Lung (tissue), 12 donors: ENCODE results near the gene ANAPC15. TPM values are rescaled to one million over a fixed set of nuclear protein-coding genes. Genes with fewer than 3 reads are reported as not detected.

ENCODE experiments used
- ATAC-seq: fragments of 200-7000 bp; cut with Tn5 transposase; one replicate; pipeline ENCODE4 v1.9.1; 2020; ENCODE audit warnings: moderate number of reproducible peaks; ENCODE audit not compliant: insufficient read depth, low FRiP score
- DNase-seq, 3 donors: peaks; one replicate each; pipeline ENCODE4 v3.0.0-alpha.2; 2013 to 2017
- H3K27ac ChIP-seq, 2 donors: one replicate each; pipeline ENCODE4 v1.5.1; 2013; ENCODE audit warnings: mild to moderate bottlenecking in 2 of 2, moderate library complexity in 2 of 2, control low read depth in 1 of 2, inconsistent platforms in 1 of 2, low read depth in 1 of 2, low read length in 1 of 2
- H3K27me3 ChIP-seq, 3 donors: one replicate each; pipeline ENCODE4 v1.5.1; 2013; ENCODE audit warnings: low read length in 2 of 3; ENCODE audit not compliant: control insufficient read depth in 3 of 3, insufficient read depth in 3 of 3
- H3K36me3 ChIP-seq, 4 donors: one replicate each; pipeline ENCODE4 v1.5.1; 2013; ENCODE audit warnings: low read length in 4 of 4, mild to moderate bottlenecking in 1 of 4, moderate library complexity in 1 of 4; ENCODE audit not compliant: control insufficient read depth in 4 of 4, insufficient read depth in 4 of 4
- H3K4me1 ChIP-seq, 5 donors: one replicate each; pipeline ENCODE4 v1.5.1; 2013; ENCODE audit warnings: low read length in 5 of 5, mild to moderate bottlenecking in 2 of 5, moderate library complexity in 1 of 5; ENCODE audit not compliant: control insufficient read depth in 5 of 5, insufficient read depth in 5 of 5
- H3K4me3 ChIP-seq: one replicate; pipeline ENCODE4 v1.5.1; 2013; ENCODE audit warnings: mild to moderate bottlenecking, control low read depth, moderate library complexity
- H3K9ac ChIP-seq, 2 donors: one replicate each; pipeline ENCODE4 v1.5.1; 2013; ENCODE audit warnings: low read length in 2 of 2, control low read depth in 1 of 2; ENCODE audit not compliant: insufficient read depth in 1 of 2
- H3K9me3 ChIP-seq, 4 donors: one replicate each; pipeline ENCODE4 v1.5.1; 2013; ENCODE audit warnings: low read length in 3 of 4, mild to moderate bottlenecking in 1 of 4, moderate library complexity in 1 of 4; ENCODE audit not compliant: control insufficient read depth in 4 of 4, insufficient read depth in 3 of 4
- CTCF ChIP-seq: IDR thresholded peaks from 2 replicates; pipeline ENCODE4 v1.5.1; 2012; ENCODE audit warnings: mild to moderate bottlenecking; ENCODE audit errors: control extremely low read depth, extremely low read depth
- WGBS, 2 donors: extraction: QIAGEN DNeasy Blood & Tissue Kit; methylation state at CpG; one replicate each; pipeline ENCODE4 v1.1.7; 2013; 5-methylcytosine and 5-hydroxymethylcytosine counted together
- polyA plus RNA-seq, 2 donors: library from polyadenylated mRNA; stranded (reverse); fragments of 200-250 nt; gene quantifications; one replicate each; pipeline ENCODE4 v1.2.1, GENCODE V29; 2013
- total RNA-seq, 2 donors: library from RNA; depleted of rRNA in 1 of 2; stranded (reverse); fragments of >200 nt in 1 of 2; gene quantifications; one replicate each; pipeline ENCODE4 v1.2.1, GENCODE V29; 2014 to 2021
- donor health status: control.
- donor health status: control.
- donor health status: Bipolar disorder and iron deficiency.
- donor health status: healthy.
- donor health status: DM: yes; HTN: yes; CAD: no.

ANAPC15 gene
- total and polyA plus RNA-seq, 4 donors = 11.3 to 72.0 (median 47.9) TPM

DNA sequence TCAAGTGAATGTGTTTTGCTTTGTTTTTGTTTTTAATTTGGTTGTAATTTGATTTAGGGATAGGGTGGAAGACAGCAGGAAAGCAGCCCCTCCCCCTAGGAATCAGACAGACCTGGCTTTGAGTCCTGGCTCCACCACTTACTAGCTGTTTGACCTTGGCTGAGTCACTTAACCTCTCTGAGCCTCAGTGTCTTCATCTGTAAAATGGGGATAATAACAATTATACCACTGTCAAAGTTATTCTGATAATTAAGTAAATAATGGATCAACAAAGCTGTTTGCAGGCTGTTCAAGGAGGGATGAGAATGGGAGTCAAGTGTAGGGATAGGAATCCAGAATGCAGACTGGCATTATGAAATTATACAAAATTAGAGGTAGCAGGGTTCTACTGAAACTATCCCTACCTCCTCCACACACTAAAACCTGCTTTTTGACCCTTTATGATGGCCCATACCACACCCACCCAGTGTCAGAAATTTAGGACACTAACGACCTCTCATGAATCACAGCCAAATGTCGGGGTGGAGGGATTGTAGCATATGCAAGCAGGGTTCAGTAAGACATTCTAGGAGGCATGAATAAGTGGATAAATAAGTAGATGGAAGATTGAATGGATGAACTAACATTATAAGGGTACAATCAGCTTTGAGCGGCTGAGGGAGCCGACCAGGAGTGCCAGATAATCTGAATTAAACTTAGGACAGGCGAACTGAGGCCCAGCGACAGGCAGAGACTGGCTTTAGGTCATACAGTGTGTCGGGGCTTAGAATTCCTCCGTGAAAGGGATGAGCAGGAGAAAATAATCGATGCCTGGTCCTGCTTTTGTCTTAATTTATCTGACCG, 974 bp downstream of the ANAPC15 start:
- no peak for TF ChIP-seq CTCF
- 3 to 4% methylated on average over 10 of the region's 10 CpGs for WGBS, 2 donors
- Histone ChIP-seq H3K36me3 (peaks cover 0 to 7% (median 0%) of the 10 kb centered on the region in 4 donors), H3K27ac (peak overlapping the region; percentile 97), H3K4me3 (peak overlapping the region; percentile 18), H3K27me3 (peaks cover 0 to 9% (median 0%) of the 10 kb centered on the region in 3 donors), H3K9ac (peak overlapping the region; percentile 60 to 99), H3K9me3 (no peaks in the 10 kb centered on the region), H3K4me1 (peaks cover 0 to 13% (median 0%) of the 10 kb centered on the region in 5 donors)
- DNase-seq (peak in 1 of 3 donors; percentile 26), ATAC-seq (no peak)

DNA sequence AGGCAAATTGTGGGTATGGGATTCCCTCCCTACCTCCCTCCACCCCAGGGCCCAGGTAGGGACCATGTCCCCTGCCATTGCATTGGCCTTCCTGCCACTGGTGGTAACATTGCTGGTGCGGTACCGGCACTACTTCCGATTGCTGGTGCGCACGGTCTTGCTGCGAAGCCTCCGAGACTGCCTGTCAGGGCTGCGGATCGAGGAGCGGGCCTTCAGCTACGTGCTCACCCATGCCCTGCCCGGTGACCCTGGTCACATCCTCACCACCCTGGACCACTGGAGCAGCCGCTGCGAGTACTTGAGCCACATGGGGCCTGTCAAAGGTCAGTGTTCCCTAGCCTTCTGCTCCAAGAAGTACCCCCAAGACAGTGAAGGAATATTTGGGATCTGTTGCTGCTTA, 6.6 kb downstream of the ANAPC15 start, which contains the start of gene TOMT:
Gene TOMT (plus strand): TSS at position 37 of the 400 bp plus-strand sequence. CDS start 28 bp downstream, at position 65.
- H3K27me3 ChIP-seq = no peaks in the 10 kb centered on the region
- peaks cover 0 to 7% (median 2%) of the 10 kb centered on the region in 4 donors for H3K36me3 ChIP-seq
- ATAC-seq = no peak
- no peak within 1 kb of the TSS for H3K27ac ChIP-seq
- WGBS, 2 donors = 95 to 97% methylated on average over 14 of the region's 14 CpGs
- H3K9me3 ChIP-seq = no peaks in the 10 kb centered on the region
- no peak for TF ChIP-seq CTCF
- H3K9ac ChIP-seq = no peak within 1 kb of the TSS
- DNase-seq = no peak
- H3K4me1 ChIP-seq = peaks cover 0 to 17% (median 5%) of the 10 kb centered on the region in 5 donors
- no peak within 1 kb of the TSS for H3K4me3 ChIP-seq

- TF ChIP-seq CTCF = no peak
- H3K4me3 ChIP-seq = peak overlapping the region; percentile 56
- H3K9me3 ChIP-seq = no peaks in the 10 kb centered on the region
- H3K27me3 ChIP-seq = no peaks in the 10 kb centered on the region
- peak overlapping the region; percentile 82 to 98 for H3K27ac ChIP-seq
- H3K4me1 ChIP-seq = peaks cover 0 to 17% (median 5%) of the 10 kb centered on the region in 5 donors
- H3K9ac ChIP-seq = peak overlapping the region in 1 of 2 donors; percentile 70
- DNase-seq (no peak), ATAC-seq (no peak)
- H3K36me3 ChIP-seq = peaks cover 0 to 12% (median 5%) of the 10 kb centered on the region in 4 donors
- WGBS, 2 donors = 80 to 83% methylated on average over 11 of the region's 11 CpGs
Observed at GRCh38 chr11:72103754-72104167, 8.7 kb downstream of the ANAPC15 start.
